ENCODE measurements around the gene COMMD1. TPM values are rescaled to one million over a fixed set of nuclear protein-coding genes. Genes with fewer than 3 reads are reported as not detected.
"Not testable (repeated sequence)": the region's sequence is repeated elsewhere in the genome, so short reads cannot be mapped to it uniquely, and the experiment has no call there.

The COMMD1 gene
- 24.5 and 25.3 TPM in 2 replicates for total RNA-seq (2014; rRNA removed; shearing (Covaris generic))

DNA sequence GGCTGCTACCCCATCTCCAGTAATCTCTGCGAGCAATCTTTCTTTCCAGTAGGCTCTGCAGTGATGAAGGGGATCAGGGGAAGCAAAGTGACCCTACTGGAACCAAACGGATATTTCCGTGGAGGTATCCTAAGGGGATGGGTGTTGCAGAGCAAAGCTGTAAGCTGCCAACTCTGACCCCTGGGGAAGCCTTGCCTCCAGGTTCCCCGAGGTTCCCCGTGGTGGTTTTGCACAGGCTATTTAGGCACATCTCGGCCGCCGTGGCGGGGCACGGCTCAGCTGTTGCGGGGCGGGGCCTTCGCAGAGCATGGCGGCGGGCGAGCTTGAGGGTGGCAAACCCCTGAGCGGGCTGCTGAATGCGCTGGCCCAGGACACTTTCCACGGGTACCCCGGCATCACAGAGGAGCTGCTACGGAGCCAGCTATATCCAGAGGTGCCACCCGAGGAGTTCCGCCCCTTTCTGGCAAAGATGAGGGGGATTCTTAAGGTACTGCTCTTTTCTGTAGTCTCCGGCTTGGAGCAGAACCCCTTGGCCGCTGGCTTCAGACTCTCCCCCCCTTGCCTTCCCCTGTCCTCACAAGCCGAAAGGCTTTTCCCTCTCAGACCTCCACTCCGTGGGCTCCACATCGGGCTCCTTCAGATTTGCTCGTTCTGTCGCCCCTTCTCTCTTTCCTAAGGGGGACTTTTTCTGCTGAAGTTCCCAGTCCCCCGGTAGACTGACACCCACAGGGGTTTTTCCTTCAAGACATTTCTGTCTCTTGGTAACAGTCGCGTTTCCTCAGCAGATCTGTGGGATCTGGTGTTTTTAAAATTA lies at the start of gene COMMD1:
Gene COMMD1 (plus strand): TSS at position 303 of the 814 bp plus-strand sequence. CDS start 5 bp downstream, at position 308.
- Histone ChIP-seq H3K27me3 (ENCODE audit: control insufficient read depth, insufficient read depth, low read length) (no peaks in the 10 kb centered on the region), H3K4me3 (ENCODE audit: insufficient read depth, low read depth, low read length) (peak within 1 kb of the TSS; percentile 85)
- peak; percentile 79 for DNase-seq

DNA sequence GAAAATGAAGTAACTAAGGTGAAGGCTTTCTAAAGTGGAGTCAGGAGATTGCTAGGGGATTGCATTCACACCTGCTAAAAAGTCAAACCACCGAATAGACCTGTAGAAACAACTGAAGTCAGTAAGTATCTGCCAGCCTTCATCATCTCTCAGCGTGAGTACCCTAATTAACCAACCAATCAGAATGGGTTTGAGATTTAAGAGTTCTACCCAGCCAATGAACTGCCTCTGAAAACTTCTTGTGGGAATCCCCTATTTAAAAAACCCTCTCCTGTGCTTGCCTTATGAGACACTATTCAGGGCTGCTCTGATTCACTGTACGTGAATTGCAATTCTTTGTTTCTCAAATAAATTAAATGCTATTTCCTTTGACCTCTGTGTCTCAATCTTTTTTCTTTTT lies 48.2 kb upstream of the COMMD1 start:
- H3K4me3 ChIP-seq (ENCODE audit: insufficient read depth, low read depth, low read length), result no peak overlapping the region
- H3K27me3 ChIP-seq (ENCODE audit: control insufficient read depth, insufficient read depth, low read length), result no peaks in the 10 kb centered on the region
- peak; percentile 19 for DNase-seq
- H3K36me3 ChIP-seq (replicated peaks; ENCODE audit: control insufficient read depth, insufficient read depth, low read length), result no peaks in the 10 kb centered on the region

More for the DNA sequence above, at the start of gene COMMD1:
- no peaks in the 10 kb centered on the region for H3K36me3 ChIP-seq (replicated peaks; ENCODE audit: control insufficient read depth, insufficient read depth, low read length)

DNA sequence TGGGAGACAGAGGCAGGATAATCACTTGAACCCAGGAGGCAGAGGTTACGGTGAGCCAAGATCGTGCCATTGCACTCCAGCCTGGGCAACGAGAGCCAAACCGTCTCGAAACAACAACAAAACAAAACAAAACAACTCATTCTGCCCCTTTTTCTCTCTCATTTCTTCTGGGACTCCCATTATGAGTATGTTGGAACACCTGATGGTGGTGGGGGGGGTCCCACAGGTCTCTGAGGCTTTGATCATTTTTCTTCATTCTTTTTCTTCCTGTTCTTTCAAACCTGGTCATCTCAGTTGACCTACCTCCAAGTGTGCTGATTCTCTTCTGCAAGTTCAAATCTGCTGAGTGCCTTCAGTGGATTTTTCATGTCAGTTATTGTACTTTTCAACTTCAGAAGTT lies 43.4 kb upstream of the COMMD1 start:
- Histone ChIP-seq H3K27me3 (ENCODE audit: control insufficient read depth, insufficient read depth, low read length) (no peaks in the 10 kb centered on the region), H3K4me3 (ENCODE audit: insufficient read depth, low read depth, low read length) (no peak overlapping the region), H3K36me3 (replicated peaks; ENCODE audit: control insufficient read depth, insufficient read depth, low read length) (no peaks in the 10 kb centered on the region; the same call in 1 of the 2 replicates)
- DNase-seq, result no peak

- H3K36me3 ChIP-seq (replicated peaks; ENCODE audit: control insufficient read depth, insufficient read depth, low read length), result peaks cover 16% of the 10 kb centered on the region
- DNase-seq, result not testable (repeated sequence)
Observed at GRCh38 chr2:61866482-61867089, 38.9 kb upstream of the COMMD1 start.

GRCh38 chr2:61876400-61876799 lies 29.1 kb upstream of the COMMD1 start:
- Histone ChIP-seq H3K27me3 (ENCODE audit: control insufficient read depth, insufficient read depth, low read length) (no peaks in the 10 kb centered on the region), H3K4me3 (ENCODE audit: insufficient read depth, low read depth, low read length) (no peak overlapping the region), H3K36me3 (replicated peaks; ENCODE audit: control insufficient read depth, insufficient read depth, low read length) (peaks cover 50% of the 10 kb centered on the region)
- no peak for DNase-seq

More at GRCh38 chr2:61866482-61867089, 38.9 kb upstream of the COMMD1 start:
- H3K27me3 ChIP-seq (ENCODE audit: control insufficient read depth, insufficient read depth, low read length); H3K4me3 ChIP-seq (ENCODE audit: insufficient read depth, low read depth, low read length): not testable (repeated sequence)

DNA sequence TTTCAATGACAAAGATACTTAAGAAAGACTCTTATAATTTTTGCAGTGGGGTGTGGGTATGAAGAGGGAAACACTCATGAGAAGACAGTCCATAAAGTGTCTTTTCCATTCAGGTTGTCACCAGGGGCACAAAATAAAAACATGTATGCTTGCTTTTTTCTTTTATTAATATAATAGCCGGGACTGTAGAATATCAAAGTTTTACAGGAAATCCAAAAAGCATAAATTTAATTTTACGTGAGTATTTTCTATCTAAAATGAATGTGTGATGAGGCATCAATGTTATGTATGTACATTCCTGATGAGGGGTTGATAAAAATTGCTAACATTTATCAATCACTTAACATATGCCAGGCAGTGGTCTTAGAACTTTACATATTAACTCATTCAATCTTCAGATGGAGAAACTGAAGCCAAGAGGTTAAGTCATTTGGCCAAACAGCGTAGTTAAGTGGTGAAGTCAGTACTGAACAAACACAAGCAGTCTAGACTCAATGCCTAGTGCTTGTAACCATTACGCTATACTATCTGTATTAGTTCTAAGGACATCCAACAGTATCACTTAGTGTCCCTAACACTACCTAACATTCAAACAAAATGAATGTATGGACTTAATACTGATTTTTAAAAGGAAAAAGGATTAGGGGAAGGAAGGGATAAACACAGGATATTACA lies 27.8 kb upstream of the COMMD1 start:
- H3K4me3 ChIP-seq (ENCODE audit: insufficient read depth, low read depth, low read length), result no peak overlapping the region
- no peaks in the 10 kb centered on the region for H3K27me3 ChIP-seq (ENCODE audit: control insufficient read depth, insufficient read depth, low read length)
- H3K36me3 ChIP-seq (replicated peaks; ENCODE audit: control insufficient read depth, insufficient read depth, low read length), result peaks cover 52% of the 10 kb centered on the region
- DNase-seq, result no peak

- Histone ChIP-seq H3K36me3 (replicated peaks; ENCODE audit: control insufficient read depth, insufficient read depth, low read length) (peaks cover 58% of the 10 kb centered on the region), H3K27me3 (ENCODE audit: control insufficient read depth, insufficient read depth, low read length) (no peaks in the 10 kb centered on the region), H3K4me3 (ENCODE audit: insufficient read depth, low read depth, low read length) (no peak overlapping the region)
- no peak for DNase-seq
Observed at GRCh38 chr2:61878761-61879160, 26.7 kb upstream of the COMMD1 start.

- H3K36me3 ChIP-seq (replicated peaks; ENCODE audit: control insufficient read depth, insufficient read depth, low read length), result peaks cover 60% of the 10 kb centered on the region
- not testable (repeated sequence) for H3K4me3 ChIP-seq (ENCODE audit: insufficient read depth, low read depth, low read length); DNase-seq; H3K27me3 ChIP-seq (ENCODE audit: control insufficient read depth, insufficient read depth, low read length)
Observed at GRCh38 chr2:61879351-61879750, 26.1 kb upstream of the COMMD1 start.

DNA sequence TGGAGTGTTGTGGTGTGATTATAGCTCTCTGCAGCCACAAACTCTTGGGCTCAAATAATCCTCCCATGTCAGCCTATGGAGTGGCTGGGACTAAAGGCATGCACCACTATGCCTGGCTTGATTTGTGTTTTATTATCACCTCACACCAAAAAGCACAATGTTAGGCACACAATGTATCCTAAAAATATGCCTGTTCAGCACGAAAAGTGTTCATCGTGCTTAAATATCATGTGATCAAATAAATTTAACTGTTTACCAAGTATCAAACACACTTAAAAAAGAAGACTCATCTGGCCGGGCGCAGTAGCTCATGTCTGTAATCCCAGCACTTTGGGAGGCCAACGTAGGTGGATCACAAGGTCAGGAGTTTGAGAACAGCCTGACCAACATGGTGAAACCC lies 22.6 kb upstream of the COMMD1 start:
- Histone ChIP-seq H3K36me3 (replicated peaks; ENCODE audit: control insufficient read depth, insufficient read depth, low read length) (peaks cover 47% of the 10 kb centered on the region), H3K4me3 (ENCODE audit: insufficient read depth, low read depth, low read length) (no peak overlapping the region), H3K27me3 (ENCODE audit: control insufficient read depth, insufficient read depth, low read length) (no peaks in the 10 kb centered on the region)
- no peak for DNase-seq

GRCh38 chr2:61885896-61886603 lies 19.4 kb upstream of the COMMD1 start:
- H3K27me3 ChIP-seq (ENCODE audit: control insufficient read depth, insufficient read depth, low read length), result no peaks in the 10 kb centered on the region
- H3K36me3 ChIP-seq (replicated peaks; ENCODE audit: control insufficient read depth, insufficient read depth, low read length), result peaks cover 26% of the 10 kb centered on the region
- no peak overlapping the region for H3K4me3 ChIP-seq (ENCODE audit: insufficient read depth, low read depth, low read length)
- DNase-seq, result no peak

- Histone ChIP-seq H3K27me3 (ENCODE audit: control insufficient read depth, insufficient read depth, low read length) (no peaks in the 10 kb centered on the region), H3K4me3 (ENCODE audit: insufficient read depth, low read depth, low read length) (peak overlapping the region; percentile 99), H3K36me3 (replicated peaks; ENCODE audit: control insufficient read depth, insufficient read depth, low read length) (peaks cover 16% of the 10 kb centered on the region)
- peak; percentile 21 for DNase-seq
Observed at GRCh38 chr2:61887717-61888266, 17.7 kb upstream of the COMMD1 start.

- peaks cover 9% of the 10 kb centered on the region for H3K36me3 ChIP-seq (replicated peaks; ENCODE audit: control insufficient read depth, insufficient read depth, low read length)
- no peaks in the 10 kb centered on the region for H3K27me3 ChIP-seq (ENCODE audit: control insufficient read depth, insufficient read depth, low read length)
- peak; percentile 92 for DNase-seq
- H3K4me3 ChIP-seq (ENCODE audit: insufficient read depth, low read depth, low read length), result peak within 1 kb of the TSS; percentile 99
Observed at GRCh38 chr2:61888267-61889055, 17.0 kb upstream of the COMMD1 start, which contains the start of gene CCT4. Gene CCT4 (minus strand): TSS chr2:61888656. CDS start chr2:61888507, 149 bp downstream.

GRCh38 chr2:61898810-61899209 lies 6.7 kb upstream of the COMMD1 start:
- H3K27me3 ChIP-seq (ENCODE audit: control insufficient read depth, insufficient read depth, low read length), result no peaks in the 10 kb centered on the region
- no peak overlapping the region for H3K4me3 ChIP-seq (ENCODE audit: insufficient read depth, low read depth, low read length)
- no peaks in the 10 kb centered on the region for H3K36me3 ChIP-seq (replicated peaks; ENCODE audit: control insufficient read depth, insufficient read depth, low read length)
- DNase-seq, result no peak

All from H7 (cell line).